ENCODE measurements around the gene EGFL6.
A peak's percentile ranks its signal among the peaks of the same experiment; 100 is the strongest.

EGFL6 gene

DNA sequence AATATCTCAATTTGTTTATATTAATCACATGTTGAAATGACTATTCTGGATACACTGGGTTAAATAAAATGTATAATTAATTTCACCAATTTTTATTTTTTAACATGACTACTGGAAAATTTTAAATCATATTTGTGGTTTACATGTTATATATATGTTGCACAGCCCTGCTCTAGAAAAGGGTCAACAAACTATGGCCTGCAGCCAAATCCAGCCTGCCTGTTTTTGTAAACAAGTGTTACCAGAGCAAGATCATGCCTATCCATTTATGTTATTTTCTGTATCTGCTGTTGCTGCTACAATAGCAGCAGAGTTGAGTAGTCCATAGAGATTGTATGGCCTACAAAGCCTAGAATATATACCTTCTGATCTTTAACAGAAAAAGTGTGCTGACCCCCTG, 84.7 kb downstream of the EGFL6 start:
- no peak for DNase-seq (ENCODE audit: low read depth)
- in situ Hi-C loops (cut with HindIII; ENCODE audit: low sequenced_read_pairs) = no loop called here
- H3K4me3 ChIP-seq (ENCODE audit: low read depth, low read length) = peak overlapping the region; percentile 69
- TF ChIP-seq, protein P1, sequence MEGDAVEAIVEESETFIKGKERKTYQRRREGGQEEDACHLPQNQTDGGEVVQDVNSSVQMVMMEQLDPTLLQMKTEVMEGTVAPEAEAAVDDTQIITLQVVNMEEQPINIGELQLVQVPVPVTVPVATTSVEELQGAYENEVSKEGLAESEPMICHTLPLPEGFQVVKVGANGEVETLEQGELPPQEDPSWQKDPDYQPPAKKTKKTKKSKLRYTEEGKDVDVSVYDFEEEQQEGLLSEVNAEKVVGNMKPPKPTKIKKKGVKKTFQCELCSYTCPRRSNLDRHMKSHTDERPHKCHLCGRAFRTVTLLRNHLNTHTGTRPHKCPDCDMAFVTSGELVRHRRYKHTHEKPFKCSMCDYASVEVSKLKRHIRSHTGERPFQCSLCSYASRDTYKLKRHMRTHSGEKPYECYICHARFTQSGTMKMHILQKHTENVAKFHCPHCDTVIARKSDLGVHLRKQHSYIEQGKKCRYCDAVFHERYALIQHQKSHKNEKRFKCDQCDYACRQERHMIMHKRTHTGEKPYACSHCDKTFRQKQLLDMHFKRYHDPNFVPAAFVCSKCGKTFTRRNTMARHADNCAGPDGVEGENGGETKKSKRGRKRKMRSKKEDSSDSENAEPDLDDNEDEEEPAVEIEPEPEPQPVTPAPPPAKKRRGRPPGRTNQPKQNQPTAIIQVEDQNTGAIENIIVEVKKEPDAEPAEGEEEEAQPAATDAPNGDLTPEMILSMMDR (IDR thresholded peaks at IDR 0.05; ENCODE audit: low read depth, low read length, missing control alignments) = no peak

DNA sequence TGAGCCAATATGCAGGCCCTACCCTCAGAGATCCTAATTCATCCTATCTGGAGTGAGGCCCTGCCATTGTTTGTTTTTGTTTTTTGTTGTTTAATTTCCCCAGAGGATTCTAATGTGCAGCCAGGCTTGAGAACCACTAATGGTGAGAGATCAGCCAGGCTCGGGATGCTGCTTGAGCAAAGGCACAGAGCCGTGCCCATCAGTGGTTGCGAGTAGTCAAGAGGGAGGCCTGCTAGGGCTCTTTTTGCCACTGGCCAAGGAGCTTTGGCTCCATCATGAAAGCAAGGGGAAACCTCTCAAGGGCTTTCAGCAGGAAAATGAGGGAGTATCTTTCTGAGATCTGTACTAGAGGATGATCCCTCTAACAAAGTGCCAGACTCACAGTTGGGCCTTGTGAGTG, 86.3 kb downstream of the EGFL6 start:
- TF ChIP-seq, protein P1 (IDR thresholded peaks at IDR 0.05; ENCODE audit: low read depth, low read length, missing control alignments) = no peak
- in situ Hi-C loops (cut with HindIII; ENCODE audit: low sequenced_read_pairs) = no loop called here
- no peak for DNase-seq (ENCODE audit: low read depth)
- no peak overlapping the region for H3K4me3 ChIP-seq (ENCODE audit: low read depth, low read length)

DNA sequence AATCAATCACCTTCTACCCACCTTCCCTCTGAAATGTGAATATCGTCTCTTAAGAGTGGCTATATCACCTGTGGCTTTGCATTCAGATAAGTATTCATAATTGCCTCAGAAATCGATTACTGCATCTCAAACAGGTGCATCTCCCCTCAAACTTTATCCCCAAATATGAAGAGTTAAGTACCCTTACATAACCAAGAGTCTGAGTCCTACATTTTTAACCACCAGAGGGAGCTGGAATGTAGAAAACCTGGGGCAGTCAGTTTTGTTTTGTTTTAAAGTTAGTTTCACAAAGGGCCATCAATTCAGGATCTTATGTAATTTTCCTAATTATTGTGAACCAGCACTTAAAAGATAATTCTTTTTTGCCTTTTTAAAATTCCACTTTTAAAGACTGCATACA, 89.2 kb downstream of the EGFL6 start:
- DNase-seq (ENCODE audit: low read depth) = peak; percentile 44
- TF ChIP-seq, protein P1 (IDR thresholded peaks at IDR 0.05; ENCODE audit: low read depth, low read length, missing control alignments) = peak; percentile 67
- in situ Hi-C loops (cut with HindIII; ENCODE audit: low sequenced_read_pairs) = no loop called here
- no peak overlapping the region for H3K4me3 ChIP-seq (ENCODE audit: low read depth, low read length)

DNA sequence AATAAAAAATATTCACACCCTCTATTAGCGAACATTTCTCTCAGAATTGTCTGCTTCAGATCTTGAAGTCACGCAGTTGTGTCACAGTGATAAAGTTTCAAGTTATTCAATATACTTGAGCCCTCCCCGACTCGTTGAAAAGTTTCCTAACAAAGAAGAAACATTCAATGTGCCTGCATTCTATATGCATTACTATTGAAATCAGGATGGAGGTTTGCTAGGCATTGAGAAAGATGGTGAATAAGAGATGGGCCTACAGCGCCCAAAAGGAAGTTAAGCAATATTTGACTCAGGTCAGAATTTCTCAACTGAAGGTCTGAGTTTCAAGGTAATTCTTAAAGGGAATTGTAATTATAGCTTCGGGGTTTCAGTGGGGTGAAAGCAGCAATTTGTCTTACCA, 89.7 kb downstream of the EGFL6 start:
- no peak for DNase-seq (ENCODE audit: low read depth)
- no peak overlapping the region for H3K4me3 ChIP-seq (ENCODE audit: low read depth, low read length)
- TF ChIP-seq, protein P1 (IDR thresholded peaks at IDR 0.05; ENCODE audit: low read depth, low read length, missing control alignments) = no peak
- in situ Hi-C loops (cut with HindIII; ENCODE audit: low sequenced_read_pairs) = no loop called here

DNA sequence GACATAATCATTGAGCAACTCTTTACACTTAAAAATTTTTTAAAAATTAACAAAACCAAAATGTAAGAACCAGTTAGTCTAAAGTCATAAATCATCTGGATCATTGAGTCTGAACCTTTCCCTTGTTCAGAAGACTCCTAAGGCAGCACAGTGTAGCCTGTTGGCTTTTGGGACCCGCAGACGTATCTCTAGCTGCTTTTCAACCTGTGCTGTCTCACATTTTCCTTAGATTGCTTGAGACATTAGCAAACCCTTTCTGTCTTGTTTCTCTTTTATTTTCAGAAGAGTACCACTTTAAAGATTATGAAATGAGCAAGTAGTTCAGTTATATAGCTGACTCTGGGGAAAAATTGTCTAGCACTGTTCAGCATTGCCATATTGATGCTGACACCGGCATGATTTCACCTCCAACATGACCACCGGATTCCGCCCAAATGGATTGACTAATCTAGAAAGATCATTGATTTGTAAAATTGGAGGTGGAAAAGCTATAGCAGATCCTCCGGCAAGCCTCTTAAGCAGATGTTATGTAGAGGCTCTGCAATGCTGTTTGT, 92.4 kb downstream of the EGFL6 start:
- in situ Hi-C loops (cut with HindIII; ENCODE audit: low sequenced_read_pairs) = no loop called here
- TF ChIP-seq, protein P1 (IDR thresholded peaks at IDR 0.05; ENCODE audit: low read depth, low read length, missing control alignments) = no peak
- DNase-seq (ENCODE audit: low read depth) = no peak
- no peak overlapping the region for H3K4me3 ChIP-seq (ENCODE audit: low read depth, low read length)

DNA sequence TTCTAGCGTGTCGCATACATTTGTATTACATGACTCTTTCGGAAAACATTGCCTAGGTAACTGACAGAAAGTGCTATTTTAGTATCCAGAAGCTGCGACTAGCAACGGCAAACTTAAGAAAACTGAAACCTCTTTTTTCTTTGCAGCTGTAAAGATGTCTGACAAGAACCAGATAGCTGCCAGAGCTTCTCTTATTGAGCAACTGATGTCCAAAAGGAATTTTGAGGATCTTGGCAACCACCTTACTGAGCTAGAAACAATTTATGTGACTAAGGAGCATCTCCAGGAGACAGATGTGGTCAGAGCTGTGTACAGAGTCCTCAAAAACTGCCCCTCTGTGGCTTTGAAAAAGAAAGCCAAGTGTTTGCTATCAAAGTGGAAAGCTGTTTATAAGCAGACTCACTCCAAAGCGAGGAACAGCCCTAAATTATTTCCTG, 93.0 kb downstream of the EGFL6 start:
- no peak for DNase-seq (ENCODE audit: low read depth)
- in situ Hi-C loops (cut with HindIII; ENCODE audit: low sequenced_read_pairs) = no loop called here
- no peak overlapping the region for H3K4me3 ChIP-seq (ENCODE audit: low read depth, low read length)
- TF ChIP-seq, protein P1 (IDR thresholded peaks at IDR 0.05; ENCODE audit: low read depth, low read length, missing control alignments) = no peak

Measured in astrocyte of the cerebellum (primary cell).